ENCODE measurements around the gene CAMSAP3.
A peak's percentile ranks its signal among the peaks of the same experiment; 100 is the strongest.

The CAMSAP3 gene

DNA sequence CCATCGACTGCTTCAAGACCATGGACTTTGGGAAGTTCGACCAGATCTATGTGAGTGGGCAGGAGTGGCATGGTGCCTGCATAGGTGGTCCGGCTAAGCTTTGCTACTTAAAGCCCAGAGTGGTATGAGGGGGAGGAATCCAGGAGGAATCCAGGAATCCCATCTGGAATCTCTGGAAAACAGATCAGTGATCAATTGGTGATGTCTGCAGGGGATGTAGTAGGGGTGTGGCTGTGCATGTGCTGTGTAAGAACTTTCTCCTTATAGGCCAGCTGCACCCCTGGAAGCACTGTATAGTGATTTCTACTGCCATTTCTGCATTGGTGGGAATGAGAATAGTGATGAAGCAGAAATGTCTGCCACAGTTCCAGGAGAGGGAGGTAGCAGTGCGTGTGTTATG lies 36.6 kb upstream of the CAMSAP3 start:
- CTCF ChIA-PET, result interaction anchor here (0.6 kb wide), 1 partner anchor 120 kb away, joined by 5 read pairs; no protein-coding TSS in a partner anchor
- DNase-seq (ENCODE audit: low spot score), result no peak
- TF ChIP-seq, protein P1, sequence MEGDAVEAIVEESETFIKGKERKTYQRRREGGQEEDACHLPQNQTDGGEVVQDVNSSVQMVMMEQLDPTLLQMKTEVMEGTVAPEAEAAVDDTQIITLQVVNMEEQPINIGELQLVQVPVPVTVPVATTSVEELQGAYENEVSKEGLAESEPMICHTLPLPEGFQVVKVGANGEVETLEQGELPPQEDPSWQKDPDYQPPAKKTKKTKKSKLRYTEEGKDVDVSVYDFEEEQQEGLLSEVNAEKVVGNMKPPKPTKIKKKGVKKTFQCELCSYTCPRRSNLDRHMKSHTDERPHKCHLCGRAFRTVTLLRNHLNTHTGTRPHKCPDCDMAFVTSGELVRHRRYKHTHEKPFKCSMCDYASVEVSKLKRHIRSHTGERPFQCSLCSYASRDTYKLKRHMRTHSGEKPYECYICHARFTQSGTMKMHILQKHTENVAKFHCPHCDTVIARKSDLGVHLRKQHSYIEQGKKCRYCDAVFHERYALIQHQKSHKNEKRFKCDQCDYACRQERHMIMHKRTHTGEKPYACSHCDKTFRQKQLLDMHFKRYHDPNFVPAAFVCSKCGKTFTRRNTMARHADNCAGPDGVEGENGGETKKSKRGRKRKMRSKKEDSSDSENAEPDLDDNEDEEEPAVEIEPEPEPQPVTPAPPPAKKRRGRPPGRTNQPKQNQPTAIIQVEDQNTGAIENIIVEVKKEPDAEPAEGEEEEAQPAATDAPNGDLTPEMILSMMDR (conservative IDR thresholded peaks at IDR 0.05; ENCODE audit: low read depth), result no peak
- no peak overlapping the region for H3K27ac ChIP-seq
- POLR2A ChIA-PET (ENCODE audit: low non-redundant PET), result no interaction called here

DNA sequence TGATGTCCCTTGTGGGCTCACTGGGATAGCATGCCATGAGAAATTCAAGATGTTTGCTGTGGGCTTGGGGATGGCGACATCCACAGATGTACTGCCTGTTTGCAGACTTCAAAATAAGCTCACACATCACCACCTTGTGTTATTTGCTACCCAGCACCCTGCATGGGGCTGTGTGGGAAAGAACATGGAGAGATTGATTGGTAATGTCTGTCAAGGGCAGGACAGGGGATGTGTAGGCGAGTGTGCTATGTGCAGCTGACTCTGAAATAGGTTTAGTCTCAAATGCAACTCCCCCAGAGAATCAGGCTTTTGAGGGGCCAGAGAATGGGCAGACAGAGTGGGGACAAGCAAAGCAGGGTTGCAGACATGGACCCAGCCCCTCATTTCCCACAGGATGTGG lies 35.4 kb upstream of the CAMSAP3 start:
- ChIA-PET POLR2A (ENCODE audit: low non-redundant PET) (no interaction called here), CTCF (interaction anchor here (0.6 kb wide), 1 partner anchor 19 kb away, joined by 3 read pairs; no protein-coding TSS in a partner anchor)

DNA sequence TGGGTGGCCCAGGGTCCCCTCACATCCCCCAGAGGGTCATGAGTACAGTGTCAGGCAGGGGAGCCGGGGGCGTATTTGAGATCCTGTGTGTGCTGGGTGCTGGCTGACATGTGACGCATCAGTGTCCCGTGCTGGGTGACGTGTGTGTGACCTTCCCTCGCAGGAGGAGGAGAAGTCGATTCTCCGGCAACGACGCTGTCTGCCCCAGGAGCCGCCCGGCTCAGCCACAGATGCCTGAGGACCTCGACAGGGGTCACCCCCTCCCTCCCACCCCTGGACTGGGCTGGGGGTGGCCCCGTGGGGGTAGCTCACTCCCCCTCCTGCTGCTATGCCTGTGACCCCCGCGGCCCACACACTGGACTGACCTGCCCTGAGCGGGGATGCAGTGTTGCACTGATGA lies 34.3 kb upstream of the CAMSAP3 start:
- TF ChIP-seq, protein P1 (conservative IDR thresholded peaks at IDR 0.05; ENCODE audit: low read depth), result no peak
- no peak overlapping the region for H3K27ac ChIP-seq
- POLR2A ChIA-PET (ENCODE audit: low non-redundant PET), result no interaction called here
- CTCF ChIA-PET, result no interaction called here
- DNase-seq (ENCODE audit: low spot score), result no peak

More for the DNA sequence above, 35.4 kb upstream of the CAMSAP3 start:
- DNase-seq (ENCODE audit: low spot score), result no peak
- H3K27ac ChIP-seq, result no peak overlapping the region
- TF ChIP-seq, protein P1 (conservative IDR thresholded peaks at IDR 0.05; ENCODE audit: low read depth), result no peak

DNA sequence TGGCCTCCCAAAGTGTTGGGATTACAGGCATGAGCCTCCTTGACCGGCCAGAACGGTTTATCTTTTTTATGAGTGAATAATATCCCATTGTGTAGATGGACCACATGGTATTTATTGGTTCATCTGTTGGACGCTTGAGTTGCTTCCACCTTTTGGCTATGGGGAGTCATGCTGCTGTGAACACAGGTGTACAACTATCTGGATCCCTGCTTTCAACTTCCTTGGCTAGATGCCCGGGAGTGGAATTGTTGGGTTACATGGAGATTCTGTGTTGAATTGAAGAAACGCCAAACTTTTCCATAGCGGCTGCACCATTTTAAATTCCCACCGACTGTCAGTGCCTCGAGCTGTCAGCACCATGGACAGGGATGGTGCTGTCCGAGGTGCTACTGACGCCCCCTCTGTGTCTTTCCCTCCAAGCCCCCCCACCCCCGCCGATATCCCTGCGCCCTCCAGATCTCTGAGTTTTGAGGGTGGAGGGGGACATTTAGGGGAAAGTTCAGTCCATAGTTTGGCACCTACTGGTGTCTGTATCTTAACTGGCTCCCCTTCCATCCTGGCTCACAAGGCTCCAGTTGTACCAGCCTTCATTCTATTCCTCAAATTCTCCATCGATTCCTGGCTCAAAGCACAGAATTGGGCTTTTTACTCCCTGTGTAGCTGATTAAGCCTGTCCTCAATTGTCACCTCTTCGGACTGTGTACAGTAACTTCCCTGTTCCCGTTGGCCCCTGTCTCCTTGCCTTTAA lies 32.8 kb upstream of the CAMSAP3 start:
- DNase-seq (ENCODE audit: low spot score), result no peak
- no peak overlapping the region for H3K27ac ChIP-seq
- ChIA-PET POLR2A (ENCODE audit: low non-redundant PET) (no interaction called here), CTCF (no interaction called here)
- TF ChIP-seq, protein P1 (conservative IDR thresholded peaks at IDR 0.05; ENCODE audit: low read depth), result no peak

DNA sequence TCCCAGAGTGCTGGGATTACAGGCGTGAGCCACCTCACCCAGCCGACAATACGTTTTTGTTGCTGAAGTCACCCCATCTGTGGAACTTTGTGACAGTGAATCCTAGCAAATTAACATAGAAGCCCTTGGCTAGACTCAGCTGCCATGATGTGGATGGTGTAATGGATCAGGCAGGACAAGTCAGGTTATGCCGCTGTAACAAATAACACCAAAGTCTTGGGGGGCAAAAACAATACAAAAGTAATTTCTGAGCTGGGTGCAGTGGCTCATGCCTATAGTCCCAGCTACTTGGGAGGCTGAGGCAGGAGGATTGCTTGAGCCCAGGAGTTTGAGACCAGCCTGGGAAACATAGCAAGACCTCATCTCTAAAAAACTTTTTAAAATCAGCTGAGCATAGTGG lies 30.8 kb upstream of the CAMSAP3 start:
- TF ChIP-seq, protein P1 (conservative IDR thresholded peaks at IDR 0.05; ENCODE audit: low read depth), result no peak
- no peak overlapping the region for H3K27ac ChIP-seq
- no peak for DNase-seq (ENCODE audit: low spot score)
- ChIA-PET CTCF (interaction anchor here (0.6 to 0.9 kb wide), 3 partner anchors 116 to 234 kb away, joined by 4 to 5 read pairs (median 4); partner anchors contain the start of gene TRAPPC5), POLR2A (ENCODE audit: low non-redundant PET) (no interaction called here)

DNA sequence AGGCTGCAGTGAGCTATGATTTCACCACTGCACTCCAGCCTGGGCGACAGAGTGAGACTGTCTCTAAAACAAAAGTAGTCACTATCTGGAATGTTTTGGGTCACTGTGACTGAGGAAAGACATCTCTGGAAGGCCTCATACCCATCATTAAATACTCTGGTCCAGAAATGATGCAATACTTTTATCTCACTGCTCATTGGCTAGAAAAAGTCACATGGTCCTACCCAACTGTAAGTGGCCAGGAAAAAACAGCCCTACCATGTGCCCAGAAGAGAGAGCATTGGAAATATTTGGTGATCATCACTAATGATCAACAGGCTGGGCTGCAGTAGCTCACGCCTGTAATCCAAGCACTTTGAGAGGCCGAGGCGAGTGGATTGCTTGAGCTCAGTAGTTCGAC lies 30.3 kb upstream of the CAMSAP3 start:
- CTCF ChIA-PET, result interaction anchor here (0.6 to 0.9 kb wide), 2 partner anchors 196 to 234 kb away, joined by 4 to 5 read pairs; no protein-coding TSS in a partner anchor
- DNase-seq (ENCODE audit: low spot score), result peak; percentile 36
- TF ChIP-seq, protein P1 (conservative IDR thresholded peaks at IDR 0.05; ENCODE audit: low read depth), result no peak
- POLR2A ChIA-PET (ENCODE audit: low non-redundant PET), result no interaction called here
- no peak overlapping the region for H3K27ac ChIP-seq
